ENCODE data around the gene LAMA3. TPM values are rescaled to one million over a fixed set of nuclear protein-coding genes. Genes with fewer than 3 reads are reported as not detected.

Gene LAMA3
- total and polyA plus RNA-seq, 4 donors: 0.26 to 3.9 (median 0.37) TPM

- TF ChIP-seq, protein P1, sequence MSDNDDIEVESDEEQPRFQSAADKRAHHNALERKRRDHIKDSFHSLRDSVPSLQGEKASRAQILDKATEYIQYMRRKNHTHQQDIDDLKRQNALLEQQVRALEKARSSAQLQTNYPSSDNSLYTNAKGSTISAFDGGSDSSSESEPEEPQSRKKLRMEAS (IDR thresholded peaks at IDR 0.05): no peak
- TF ChIP-seq SP1 (IDR thresholded peaks at IDR 0.05) (no peak), NR2F2 (IDR thresholded peaks at IDR 0.05) (no peak), HNF4A (conservative IDR thresholded peaks at IDR 0.05) (no peak), FOXA1 (IDR thresholded peaks at IDR 0.05) (no peak), HNF4G (IDR thresholded peaks at IDR 0.05) (no peak)
- H3K27ac ChIP-seq (ENCODE audit: low read depth in 1 of 2, low read length in 2 of 2): no peak overlapping the region
- H3K4me3 ChIP-seq (ENCODE audit: low read depth in 1 of 3, low read length in 3 of 3): no peak overlapping the region
- no peaks in the 10 kb centered on the region for H3K4me1 ChIP-seq (ENCODE audit: control insufficient read depth in 4 of 4, insufficient read depth in 4 of 4, low read length in 3 of 4)
- no peak overlapping the region for H3K9ac ChIP-seq (ENCODE audit: low read depth in 1 of 2, low read length in 2 of 2)
- DNase-seq (ENCODE audit: low spot score): no peak
- H3K27me3 ChIP-seq (ENCODE audit: control insufficient read depth in 4 of 4, insufficient read depth in 4 of 4, low read length in 3 of 4): no peaks in the 10 kb centered on the region
- no peaks in the 10 kb centered on the region for H3K36me3 ChIP-seq (ENCODE audit: control insufficient read depth in 4 of 4, insufficient read depth in 3 of 4, low read depth in 1 of 4, low read length in 3 of 4)
- 82% methylated on average over 3 of the region's 3 CpGs for WGBS
- no peaks in the 10 kb centered on the region for H3K9me3 ChIP-seq (ENCODE audit: control insufficient read depth in 4 of 4, low read length in 3 of 4)
Measured at GRCh38 chr18:23724681-23725080, 35.4 kb downstream of the LAMA3 start.

DNA sequence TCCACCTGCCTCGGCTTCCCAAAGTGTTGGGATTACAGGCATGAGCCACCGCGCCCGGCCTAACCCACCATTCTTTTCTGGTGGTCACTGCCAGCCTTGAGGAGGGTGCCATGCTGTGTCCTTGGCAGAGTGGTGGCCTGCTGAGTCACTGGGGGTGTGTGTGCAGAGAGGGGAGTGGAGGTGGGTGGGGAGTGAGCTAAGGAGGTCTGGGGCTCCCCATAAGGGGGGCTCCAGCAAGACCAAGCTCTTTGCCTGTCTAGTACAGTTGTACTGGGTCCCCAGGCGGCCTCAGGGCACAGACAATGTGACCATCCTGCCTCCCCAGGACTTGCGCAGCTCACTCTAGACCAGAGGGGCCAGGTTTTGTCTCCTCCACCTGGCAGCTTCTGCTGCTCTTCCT is 36.1 kb downstream of the LAMA3 start:
- no peak for DNase-seq (ENCODE audit: low spot score)
- no peaks in the 10 kb centered on the region for H3K36me3 ChIP-seq (ENCODE audit: control insufficient read depth in 4 of 4, insufficient read depth in 3 of 4, low read depth in 1 of 4, low read length in 3 of 4)
- TF ChIP-seq HNF4A (conservative IDR thresholded peaks at IDR 0.05) (no peak), CTCF (IDR thresholded peaks at IDR 0.05; ENCODE audit: low read depth, low read length, missing input control) (no peak), GABPA (IDR thresholded peaks at IDR 0.05 in 1 of 2, conservative IDR thresholded peaks at IDR 0.05 in 1 of 2) (no peak), ATF3 (IDR thresholded peaks at IDR 0.05) (no peak), SP1 (IDR thresholded peaks at IDR 0.05) (no peak), REST (IDR thresholded peaks at IDR 0.05) (no peak), NR2F2 (IDR thresholded peaks at IDR 0.05) (no peak), RXRA (IDR thresholded peaks at IDR 0.05) (no peak), RAD21 (IDR thresholded peaks at IDR 0.05) (no peak), TAF1 (conservative IDR thresholded peaks at IDR 0.05) (no peak), FOXA1 (IDR thresholded peaks at IDR 0.05) (no peak), EGR1 (IDR thresholded peaks at IDR 0.05; ENCODE audit: low read depth in 2 of 2) (no peak), FOXA2 (IDR thresholded peaks at IDR 0.05) (no peak), JUND (IDR thresholded peaks at IDR 0.05) (no peak), YY1 (IDR thresholded peaks at IDR 0.05) (no peak), HNF4G (IDR thresholded peaks at IDR 0.05) (no peak)
- TF ChIP-seq, protein P1 (IDR thresholded peaks at IDR 0.05): no peak
- TF ChIP-seq, protein P2, sequence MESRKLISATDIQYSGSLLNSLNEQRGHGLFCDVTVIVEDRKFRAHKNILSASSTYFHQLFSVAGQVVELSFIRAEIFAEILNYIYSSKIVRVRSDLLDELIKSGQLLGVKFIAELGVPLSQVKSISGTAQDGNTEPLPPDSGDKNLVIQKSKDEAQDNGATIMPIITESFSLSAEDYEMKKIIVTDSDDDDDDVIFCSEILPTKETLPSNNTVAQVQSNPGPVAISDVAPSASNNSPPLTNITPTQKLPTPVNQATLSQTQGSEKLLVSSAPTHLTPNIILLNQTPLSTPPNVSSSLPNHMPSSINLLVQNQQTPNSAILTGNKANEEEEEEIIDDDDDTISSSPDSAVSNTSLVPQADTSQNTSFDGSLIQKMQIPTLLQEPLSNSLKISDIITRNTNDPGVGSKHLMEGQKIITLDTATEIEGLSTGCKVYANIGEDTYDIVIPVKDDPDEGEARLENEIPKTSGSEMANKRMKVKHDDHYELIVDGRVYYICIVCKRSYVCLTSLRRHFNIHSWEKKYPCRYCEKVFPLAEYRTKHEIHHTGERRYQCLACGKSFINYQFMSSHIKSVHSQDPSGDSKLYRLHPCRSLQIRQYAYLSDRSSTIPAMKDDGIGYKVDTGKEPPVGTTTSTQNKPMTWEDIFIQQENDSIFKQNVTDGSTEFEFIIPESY (IDR thresholded peaks at IDR 0.05): no peak
- H3K4me1 ChIP-seq (ENCODE audit: control insufficient read depth in 4 of 4, insufficient read depth in 4 of 4, low read length in 3 of 4): no peaks in the 10 kb centered on the region
- H3K9ac ChIP-seq (ENCODE audit: low read depth in 1 of 2, low read length in 2 of 2): no peak overlapping the region
- H3K27me3 ChIP-seq (ENCODE audit: control insufficient read depth in 4 of 4, insufficient read depth in 4 of 4, low read length in 3 of 4): no peaks in the 10 kb centered on the region
- no peaks in the 10 kb centered on the region for H3K9me3 ChIP-seq (ENCODE audit: control insufficient read depth in 4 of 4, low read length in 3 of 4)
- WGBS: 73% methylated on average over 6 of the region's 6 CpGs
- H3K4me3 ChIP-seq (ENCODE audit: low read depth in 1 of 3, low read length in 3 of 3): no peak overlapping the region
- H3K27ac ChIP-seq (ENCODE audit: low read depth in 1 of 2, low read length in 2 of 2): no peak overlapping the region
